Measurements from ENCODE around the gene CAMKMT.

The CAMKMT gene

GRCh38 chr2:44612276-44612675 lies 250.5 kb downstream of the CAMKMT start:
- H3K4me3 ChIP-seq (replicated peaks; ENCODE audit: low read depth, low read length): no peak overlapping the region
- TF ChIP-seq CTCF (IDR thresholded peaks at IDR 0.05; ENCODE audit: low read length, missing control alignments): no peak

GRCh38 chr2:44614940-44615339 lies 253.2 kb downstream of the CAMKMT start:
- no peak for TF ChIP-seq CTCF (IDR thresholded peaks at IDR 0.05; ENCODE audit: low read length, missing control alignments)
- H3K4me3 ChIP-seq (replicated peaks; ENCODE audit: low read depth, low read length): no peak overlapping the region
- no peak for DNase-seq (ENCODE audit: low read depth)

More at GRCh38 chr2:44612276-44612675, 250.5 kb downstream of the CAMKMT start:
- DNase-seq (ENCODE audit: low read depth): no peak

GRCh38 chr2:44615950-44616518 lies 254.3 kb downstream of the CAMKMT start:
- DNase-seq (ENCODE audit: low read depth): no peak
- no peak for TF ChIP-seq CTCF (IDR thresholded peaks at IDR 0.05; ENCODE audit: low read length, missing control alignments)
- H3K4me3 ChIP-seq (replicated peaks; ENCODE audit: low read depth, low read length): no peak overlapping the region

- no peak for DNase-seq (ENCODE audit: low read depth)
- TF ChIP-seq CTCF (IDR thresholded peaks at IDR 0.05; ENCODE audit: low read length, missing control alignments): no peak
- no peak overlapping the region for H3K4me3 ChIP-seq (replicated peaks; ENCODE audit: low read depth, low read length)
Observed at GRCh38 chr2:44616667-44617155, 255.0 kb downstream of the CAMKMT start.

- TF ChIP-seq CTCF (IDR thresholded peaks at IDR 0.05; ENCODE audit: low read length, missing control alignments): no peak
- H3K4me3 ChIP-seq (replicated peaks; ENCODE audit: low read depth, low read length): no peak overlapping the region
- no peak for DNase-seq (ENCODE audit: low read depth)
Observed at GRCh38 chr2:44618251-44619023, 256.7 kb downstream of the CAMKMT start.

- no peak overlapping the region for H3K4me3 ChIP-seq (replicated peaks; ENCODE audit: low read depth, low read length)
- no peak for TF ChIP-seq CTCF (IDR thresholded peaks at IDR 0.05; ENCODE audit: low read length, missing control alignments)
- no peak for DNase-seq (ENCODE audit: low read depth)
Observed at GRCh38 chr2:44620189-44620990, 258.6 kb downstream of the CAMKMT start.
